HepG2 (cell line): ENCODE results near the gene PLXND1. TPM values are rescaled to one million over a fixed set of nuclear protein-coding genes. Genes with fewer than 3 reads are reported as not detected.

Experiments used
- ARHGAP35 ChIP-seq: sonication (generic); formaldehyde crosslinking; IDR thresholded peaks from 2 replicates; pipeline ENCODE4 v1.9.0; 2022; ENCODE audit warnings: mild to moderate bottlenecking, inconsistent platforms, moderate library complexity, missing genetic modification reagents, borderline replicate concordance
- ARID3A ChIP-seq: IDR thresholded peaks from 2 replicates; pipeline ENCODE4 v1.6.1; 2012; ENCODE audit warnings: low read depth, low read length, improper control_type of control experiment
- CENPBD1 ChIP-seq: sonication (generic); formaldehyde crosslinking; IDR thresholded peaks from 2 replicates; pipeline ENCODE4 v1.8.0; 2022; ENCODE audit warnings: missing genetic modification reagents, low read depth, mild to moderate bottlenecking, borderline replicate concordance
- GMEB1 ChIP-seq: sonication (generic); formaldehyde crosslinking; IDR thresholded peaks from 2 replicates; pipeline ENCODE4 v1.5.1; 2020; ENCODE audit warnings: missing genetic modification reagents, mild to moderate bottlenecking, borderline replicate concordance
- MATR3 ChIP-seq: sonication (generic); formaldehyde crosslinking; IDR thresholded peaks from 2 replicates; pipeline ENCODE4 v1.4.0; 2020; ENCODE audit warnings: missing genetic modification reagents
- MIER2 ChIP-seq: IDR thresholded peaks from 2 replicates; pipeline ENCODE4 v1.6.1; 2016; ENCODE audit warnings: missing biosample characterization, missing genetic modification reagents
- RERE ChIP-seq: IDR thresholded peaks from 2 replicates; pipeline ENCODE4 v1.6.1; 2016; ENCODE audit warnings: low read depth, missing genetic modification reagents, missing compliant biosample characterization
- SRSF4 ChIP-seq: fragments of 200-400 bp; formaldehyde crosslinking; IDR thresholded peaks from one replicate; pipeline ENCODE4 v1.6.1; 2018; ENCODE audit warnings: mild to moderate bottlenecking, low read depth, low read length, moderate library complexity; ENCODE audit not compliant: poor library complexity, severe bottlenecking
- TBX2 ChIP-seq: sonication (generic); formaldehyde crosslinking; IDR thresholded peaks from 2 replicates; pipeline ENCODE4 v1.5.0; 2020; ENCODE audit warnings: missing genetic modification reagents, mild to moderate bottlenecking, borderline replicate concordance
- ZBTB33 ChIP-seq: sonication (generic); formaldehyde crosslinking; IDR thresholded peaks from 2 replicates; pipeline ENCODE4 v1.4.0; 2020; ENCODE audit warnings: missing genetic modification reagents
- ZNF431 ChIP-seq: sonication (generic); formaldehyde crosslinking; IDR thresholded peaks from 2 replicates; pipeline ENCODE4 v1.9.0; 2022; ENCODE audit warnings: missing genetic modification reagents, low read depth, mild to moderate bottlenecking, borderline replicate concordance
- ZNF460 ChIP-seq: sonication (generic); formaldehyde crosslinking; IDR thresholded peaks from 2 replicates; pipeline ENCODE4 v1.5.1; 2020; ENCODE audit warnings: missing genetic modification reagents, mild to moderate bottlenecking, borderline replicate concordance
- ZNF547 ChIP-seq: sonication (generic); formaldehyde crosslinking; IDR thresholded peaks from 2 replicates; pipeline ENCODE4 v1.5.1; 2020; ENCODE audit warnings: mild to moderate bottlenecking, missing genetic modification reagents
- polyA plus RNA-seq, 8 experiments: library from polyadenylated mRNA; depleted of rRNA in 3 of 8; stranded (reverse) in 7 of 8; unstranded in 1 of 8; fragments of >200 nt; fragmentation: Illumina TruSeq in 4 of 8; extraction: Trizol in 4 of 8; gene quantifications; 2 replicates each; pipeline versions ENCODE4 v1.2.1 to v1.2.3, GENCODE V29; 2011 to 2016; ENCODE audit warnings: low read depth in 4 of 8, missing spikeins in 1 of 8, mixed read lengths in 1 of 8; ENCODE audit not compliant: insufficient read depth in 1 of 8
- total RNA-seq, 5 experiments: library from RNA; depleted of rRNA; stranded (reverse); fragments of >200 nt; fragmentation: Illumina TruSeq; extraction: Trizol; gene quantifications; 2 replicates each; pipeline ENCODE4 v1.2.3, GENCODE V29; 2016; ENCODE audit warnings: low read depth in 1 of 5

PLXND1 gene
- total and polyA plus RNA-seq, 2 of the 13 experiments (the other 11 are each of a cell fraction or from before 2014, with no cell fraction given), result 15.9 to 42.0 TPM

- TF ChIP-seq MATR3 (CRISPR knock-in tag), result no peak
- no peak for TF ChIP-seq ARHGAP35 (CRISPR knock-in tag)
- 0 out of 2 replicates have a peak, but pooled peaks have one; percentile 17 for TF ChIP-seq RERE (CRISPR knock-in tag)
- no peak for TF ChIP-seq CENPBD1 (CRISPR knock-in tag)
- no peak for TF ChIP-seq ZBTB33
- peak; percentile 21; the same call in 1 of the 2 replicates for TF ChIP-seq TBX2 (CRISPR knock-in tag)
- no peak for TF ChIP-seq ZNF431 (CRISPR knock-in tag)
- TF ChIP-seq ZNF547 (CRISPR knock-in tag), result no peak
- no peak for TF ChIP-seq ARID3A
- no peak for TF ChIP-seq SRSF4
- TF ChIP-seq MIER2 (CRISPR knock-in tag), result no peak
- no peak for TF ChIP-seq GMEB1 (CRISPR knock-in tag)
- no peak for TF ChIP-seq ZNF460 (CRISPR knock-in tag)
These were observed 71.4 kb downstream of the PLXND1 start (continued) for GRCh38 chr3:129535075-129535474.
